Endothelial cell of umbilical vein (primary cell): ENCODE measurements around the gene MMAA. TPM values are rescaled to one million over a fixed set of nuclear protein-coding genes. Genes with fewer than 3 reads are reported as not detected.

Experiments used
- BruUV-seq: library from RNA; stranded (reverse); fragments of 400-500 nt; replicated peaks from 2 replicates; lab custom pipeline; 2021; lab: Mats Ljungman, UMichigan
- CTCF ChIA-PET: fragments of 300-600, 350-600 bp; sonication (Branson Sonifier 250); formaldehyde crosslinking; loops from one replicate; lab custom pipeline; 2021; ENCODE audit warnings: antibody characterized with exemption, inconsistent platforms; lab: Charles Lee
- POLR2A ChIA-PET: fragments of 300-600, 350-600 bp; sonication (Branson Sonifier 250); formaldehyde crosslinking; loops from one replicate; lab custom pipeline; 2021; ENCODE audit warnings: antibody characterized with exemption, inconsistent platforms; lab: Charles Lee
- DNase-seq: peaks from one replicate; pipeline ENCODE4 v3.0.0-alpha.2; 2011; ENCODE audit warnings: low read depth, low spot score
- FAIRE-seq: peaks from 2 replicates; lab custom pipeline; 2011; peaks lifted over from hg19 to GRCh38; lab: Jason Lieb, UNC
- H2AFZ ChIP-seq: 2 replicates; pipeline ENCODE4 v1.6.0; 2012; ENCODE audit warnings: low read depth, low read length, control low read depth, inconsistent platforms
- H3K27ac ChIP-seq: 2 replicates; pipeline ENCODE4 v1.5.1; 2011; ENCODE audit warnings: low read depth, mild to moderate bottlenecking, control low read depth, low read length, moderate library complexity; ENCODE audit not compliant: insufficient read depth
- H3K27me3 ChIP-seq, 2 experiments: 2 replicates each; pipeline versions ENCODE4 v1.6.0 to v1.6.1; 2011; ENCODE audit warnings: low read length in 2 of 2, mixed read lengths in 1 of 2; ENCODE audit not compliant: control insufficient read depth in 2 of 2, insufficient read depth in 2 of 2
- H3K36me3 ChIP-seq, 2 experiments: 2 replicates in 1 of 2; 3 replicates in 1 of 2; pipeline ENCODE4 v1.5.1; 2011; ENCODE audit warnings: low read length in 2 of 2, mild to moderate bottlenecking in 1 of 2, moderate library complexity in 1 of 2; ENCODE audit not compliant: control insufficient read depth in 2 of 2, insufficient read depth in 2 of 2; ENCODE audit errors: extremely low read depth in 1 of 2
- H3K4me1 ChIP-seq: 3 replicates; pipeline ENCODE4 v1.5.1; 2011; ENCODE audit warnings: mild to moderate bottlenecking, low read length; ENCODE audit not compliant: control insufficient read depth, insufficient read depth; ENCODE audit errors: extremely low read depth
- H3K4me2 ChIP-seq: 2 replicates; pipeline ENCODE4 v1.6.1; 2011; ENCODE audit warnings: low read length, control low read depth, mixed read lengths; ENCODE audit not compliant: insufficient read depth
- H3K4me3 ChIP-seq, 3 experiments: fragments of 200-600 bp in 1 of 3; sonication (generic), shearing (Covaris generic) in 1 of 3; replicated peaks in 1 of 3; 2 replicates each; pipeline ENCODE4 v1.5.1; 2011 to 2016; ENCODE audit warnings: control low read depth in 3 of 3, low read length in 3 of 3, mild to moderate bottlenecking in 2 of 3, inconsistent platforms in 1 of 3, low read depth in 1 of 3, moderate library complexity in 1 of 3; ENCODE audit not compliant: insufficient read depth in 1 of 3
- H3K79me2 ChIP-seq: 2 replicates; pipeline ENCODE4 v1.6.0; 2012; ENCODE audit warnings: low read length, inconsistent platforms; ENCODE audit not compliant: control insufficient read depth, insufficient read depth
- H3K9ac ChIP-seq: replicated peaks from 2 replicates; pipeline ENCODE3; 2011; ENCODE audit warnings: low read length, control low read depth; ENCODE audit not compliant: insufficient read depth; ENCODE audit errors: extremely low read depth
- H3K9me1 ChIP-seq: replicated peaks from 3 replicates; pipeline ENCODE4 v1.6.0; 2011; ENCODE audit warnings: mild to moderate bottlenecking, low read length; ENCODE audit not compliant: control insufficient read depth, insufficient read depth; ENCODE audit errors: extremely low read depth
- H3K9me3 ChIP-seq: replicated peaks from 2 replicates; pipeline ENCODE4 v1.5.1; 2012; ENCODE audit warnings: low read length, inconsistent platforms; ENCODE audit not compliant: control insufficient read depth, insufficient read depth
- H4K20me1 ChIP-seq: replicated peaks from 2 replicates; pipeline ENCODE3; 2011; ENCODE audit warnings: mild to moderate bottlenecking, low read length; ENCODE audit not compliant: control insufficient read depth, insufficient read depth; ENCODE audit errors: extremely low read depth
- EZH2 ChIP-seq: IDR thresholded peaks from 2 replicates; pipeline ENCODE4 v1.6.1; 2012; ENCODE audit warnings: borderline replicate concordance, low read depth, mild to moderate bottlenecking, moderate library complexity, low read length, inconsistent platforms; ENCODE audit not compliant: severe bottlenecking
- FOS ChIP-seq: IDR thresholded peaks from 2 replicates; pipeline ENCODE4 v1.6.1; 2011; ENCODE audit warnings: mild to moderate bottlenecking, low read length, moderate library complexity, borderline replicate concordance; ENCODE audit not compliant: insufficient read depth
- GATA2 ChIP-seq: IDR thresholded peaks from 2 replicates; pipeline ENCODE4 v1.7.0; 2011; ENCODE audit warnings: low read depth, mild to moderate bottlenecking, moderate library complexity, mixed read lengths, low read length; ENCODE audit not compliant: insufficient read length, insufficient read depth
- JUN ChIP-seq: IDR thresholded peaks from 2 replicates; pipeline ENCODE4 v1.6.1; 2011; ENCODE audit warnings: borderline replicate concordance, low read depth; ENCODE audit not compliant: insufficient read length, insufficient read depth
- MYC ChIP-seq: IDR thresholded peaks from one replicate; pipeline ENCODE4 v1.6.1; 2011; ENCODE audit warnings: mild to moderate bottlenecking, low read depth, low read length
- POLR2A ChIP-seq: IDR thresholded peaks from 2 replicates; pipeline ENCODE4 v1.6.1; 2012; ENCODE audit warnings: low read depth, mild to moderate bottlenecking, control low read depth, low read length
- POLR2AphosphoS5 ChIP-seq: IDR thresholded peaks from 2 replicates; pipeline ENCODE4 v1.6.1; 2012; ENCODE audit warnings: low read depth, mild to moderate bottlenecking, control low read depth, low read length, moderate library complexity; ENCODE audit not compliant: insufficient read depth
- dilution Hi-C: fragments of 300-500 bp; cut with MboI; formaldehyde crosslinking; loops from one replicate; pipeline ENCODE4 v1.15.0; 2019; ENCODE audit warnings: low sequenced_read_pairs; ENCODE audit not compliant: extremely low pct_ligation_motif_present
- intact Hi-C: fragments of 100-400 bp; cut with micrococcal nuclease; formaldehyde crosslinking; loops from one replicate; pipeline ENCODE4 v1.10.0; 2022
- polyA plus RNA-seq, 4 experiments: library from polyadenylated mRNA; depleted of rRNA in 3 of 4; stranded (reverse) in 3 of 4; unstranded in 1 of 4; fragments of >200 nt; gene quantifications; 2 replicates each; pipeline versions ENCODE4 v1.2.1 to v1.2.3, GENCODE V29; 2011 to 2012; ENCODE audit warnings: missing spikeins in 1 of 4
- total RNA-seq: library from RNA; stranded (reverse); gene quantifications from 2 replicates; pipeline ENCODE4 v1.2.3, GENCODE V29; 2021
- TF ChIP-seq, protein P1 (sequence below), 2 donors: IDR thresholded peaks; 1 replicate in 1 of 2; 2 replicates in 1 of 2; pipeline ENCODE4 v1.5.1; 2011; ENCODE audit warnings: low read length in 2 of 2, mild to moderate bottlenecking in 2 of 2, moderate library complexity in 2 of 2, control low read depth in 1 of 2, inconsistent platforms in 1 of 2, low read depth in 1 of 2; ENCODE audit not compliant: insufficient read depth in 1 of 2; ENCODE audit errors: extremely low read depth in 1 of 2
- TF ChIP-seq, protein P2 (sequence below): IDR thresholded peaks from 2 replicates; pipeline ENCODE4 v1.6.1; 2011; ENCODE audit not compliant: insufficient read depth, insufficient read length

The MMAA gene
- total and polyA plus RNA-seq, 2 donors (not counting 3 experiments of a cell fraction or from before 2014, with no cell fraction given), result 2.2 to 5.1 TPM

DNA sequence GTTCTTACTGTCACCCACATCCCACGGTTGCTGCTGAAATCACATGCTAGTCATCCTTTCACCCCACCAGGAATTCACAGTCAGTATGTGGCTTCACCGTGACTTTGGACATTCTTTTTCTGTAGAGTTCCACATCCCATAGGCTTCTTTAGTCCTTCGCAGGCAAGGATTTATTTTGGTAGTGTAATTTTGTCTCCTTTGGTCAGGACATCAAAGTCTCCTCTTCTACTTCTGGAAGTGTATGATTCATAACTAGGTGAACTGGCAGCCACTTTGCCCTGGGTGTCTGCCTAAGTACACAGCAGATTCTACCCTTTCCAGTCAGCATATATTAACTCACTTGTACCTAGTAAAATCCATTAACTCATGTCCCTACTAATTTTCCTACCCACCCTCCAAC, 38.3 kb upstream of the MMAA start:
- no peak for DNase-seq
- ChIA-PET CTCF (no interaction called here), POLR2A (no interaction called here)
- H3K9me3 ChIP-seq, result no peaks in the 10 kb centered on the region
- no peaks in the 10 kb centered on the region for H3K4me1 ChIP-seq
- no peaks in the 10 kb centered on the region for H4K20me1 ChIP-seq
- no peak overlapping the region for H3K27ac ChIP-seq
- no peak overlapping the region for H3K9ac ChIP-seq
- BruUV-seq, result no TSS peak
- H3K79me2 ChIP-seq, result no peaks in the 10 kb centered on the region
- no peak for FAIRE-seq
- no peak overlapping the region for H2AFZ ChIP-seq
- no peak overlapping the region for H3K4me3 ChIP-seq
- H3K9me1 ChIP-seq, result no peaks in the 10 kb centered on the region
- H3K27me3 ChIP-seq, result peaks cover 7 to 29% of the 10 kb centered on the region in 2 experiments
- dilution Hi-C loops (no loop called here), intact Hi-C loops (loop anchor here (5.0 kb wide), 1 partner anchor 1316 kb away; no protein-coding TSS in a partner anchor)
- TF ChIP-seq GATA2 (no peak), MYC (no peak), FOS (no peak)
- no peak overlapping the region for H3K4me2 ChIP-seq
- H3K36me3 ChIP-seq, result no peaks in the 10 kb centered on the region

DNA sequence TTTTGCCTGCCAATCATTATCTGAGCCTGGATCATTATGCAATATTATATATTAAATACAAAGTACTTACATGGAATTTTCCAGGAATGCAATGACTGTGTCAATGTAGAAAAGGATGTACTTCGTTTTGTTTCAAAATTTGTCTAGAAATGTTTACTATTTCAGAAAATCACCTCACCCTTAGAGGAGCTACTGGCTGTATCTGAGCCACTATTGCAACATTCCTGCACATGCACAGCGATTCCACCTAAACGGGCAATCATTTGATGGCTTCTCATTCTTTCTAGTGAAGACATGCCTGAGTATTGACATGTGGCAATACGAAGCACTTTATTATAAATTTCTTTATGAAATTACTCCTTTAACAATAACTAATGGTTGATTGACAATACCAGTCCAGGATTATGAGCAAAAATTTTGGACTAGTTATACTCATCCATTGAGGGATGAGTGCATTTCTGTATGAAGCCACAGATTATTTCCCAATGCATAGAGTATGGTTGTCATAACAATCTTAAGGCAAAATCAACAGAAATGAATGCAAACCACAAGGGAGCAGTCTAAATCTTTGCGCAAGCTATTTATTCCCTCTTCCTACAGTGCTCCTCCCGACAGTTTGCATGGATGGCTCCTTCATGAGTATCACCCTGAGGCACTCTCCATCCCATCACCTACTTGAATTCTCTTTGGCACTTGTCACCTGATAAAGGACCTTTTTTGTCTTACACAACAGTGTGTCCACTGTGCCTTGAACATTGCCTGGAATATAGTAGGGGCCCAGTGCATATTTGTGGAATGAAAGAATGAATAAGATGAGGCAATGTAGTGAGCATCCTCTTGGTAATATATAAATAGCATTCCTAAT, 35.8 kb upstream of the MMAA start:
- H3K9me3 ChIP-seq, result no peaks in the 10 kb centered on the region
- H4K20me1 ChIP-seq, result no peaks in the 10 kb centered on the region
- no peak for TF ChIP-seq POLR2AphosphoS5
- TF ChIP-seq FOS, result no peak
- TF ChIP-seq GATA2, result no peak
- no peak for TF ChIP-seq EZH2
- TF ChIP-seq POLR2A, result no peak
- TF ChIP-seq, protein P1, sequence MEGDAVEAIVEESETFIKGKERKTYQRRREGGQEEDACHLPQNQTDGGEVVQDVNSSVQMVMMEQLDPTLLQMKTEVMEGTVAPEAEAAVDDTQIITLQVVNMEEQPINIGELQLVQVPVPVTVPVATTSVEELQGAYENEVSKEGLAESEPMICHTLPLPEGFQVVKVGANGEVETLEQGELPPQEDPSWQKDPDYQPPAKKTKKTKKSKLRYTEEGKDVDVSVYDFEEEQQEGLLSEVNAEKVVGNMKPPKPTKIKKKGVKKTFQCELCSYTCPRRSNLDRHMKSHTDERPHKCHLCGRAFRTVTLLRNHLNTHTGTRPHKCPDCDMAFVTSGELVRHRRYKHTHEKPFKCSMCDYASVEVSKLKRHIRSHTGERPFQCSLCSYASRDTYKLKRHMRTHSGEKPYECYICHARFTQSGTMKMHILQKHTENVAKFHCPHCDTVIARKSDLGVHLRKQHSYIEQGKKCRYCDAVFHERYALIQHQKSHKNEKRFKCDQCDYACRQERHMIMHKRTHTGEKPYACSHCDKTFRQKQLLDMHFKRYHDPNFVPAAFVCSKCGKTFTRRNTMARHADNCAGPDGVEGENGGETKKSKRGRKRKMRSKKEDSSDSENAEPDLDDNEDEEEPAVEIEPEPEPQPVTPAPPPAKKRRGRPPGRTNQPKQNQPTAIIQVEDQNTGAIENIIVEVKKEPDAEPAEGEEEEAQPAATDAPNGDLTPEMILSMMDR (IDR thresholded peaks at IDR 0.05; ENCODE audit: extremely low read depth in 1 of 2, insufficient read depth in 1 of 2, low read depth in 1 of 2, low read length in 2 of 2), result no peak
- TF ChIP-seq JUN, result no peak
- TF ChIP-seq MYC, result no peak
- TF ChIP-seq, protein P2, sequence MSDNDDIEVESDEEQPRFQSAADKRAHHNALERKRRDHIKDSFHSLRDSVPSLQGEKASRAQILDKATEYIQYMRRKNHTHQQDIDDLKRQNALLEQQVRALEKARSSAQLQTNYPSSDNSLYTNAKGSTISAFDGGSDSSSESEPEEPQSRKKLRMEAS, result no peak
- no peak overlapping the region for H3K4me2 ChIP-seq
- no peaks in the 10 kb centered on the region for H3K79me2 ChIP-seq
- no TSS peak for BruUV-seq
- no peak overlapping the region for H3K9ac ChIP-seq
- DNase-seq (no peak), FAIRE-seq (no peak)
- no peak overlapping the region for H2AFZ ChIP-seq
- no peak overlapping the region for H3K4me3 ChIP-seq
- dilution Hi-C loops (no loop called here), intact Hi-C loops (loop anchor here (5.0 kb wide), 1 partner anchor 1314 kb away; no protein-coding TSS in a partner anchor)
- ChIA-PET CTCF (no interaction called here), POLR2A (no interaction called here)
- H3K36me3 ChIP-seq, result no peaks in the 10 kb centered on the region
- H3K27ac ChIP-seq, result no peak overlapping the region
- H3K27me3 ChIP-seq, result peaks cover 17 to 46% of the 10 kb centered on the region in 2 experiments
- no peaks in the 10 kb centered on the region for H3K4me1 ChIP-seq
- no peaks in the 10 kb centered on the region for H3K9me1 ChIP-seq
